HepG2 (cell line): ENCODE measurements around the gene PHF23. TPM values are rescaled to one million over a fixed set of nuclear protein-coding genes. Genes with fewer than 3 reads are reported as not detected.

ENCODE experiments used
- ARNT2 ChIP-seq: sonication (generic); formaldehyde crosslinking; IDR thresholded peaks from 2 replicates; pipeline ENCODE4 v1.8.0; 2022; ENCODE audit warnings: mild to moderate bottlenecking, low read depth, missing genetic modification reagents, moderate library complexity
- ATF1 ChIP-seq: IDR thresholded peaks from 2 replicates; pipeline ENCODE4 v1.6.1; 2016; ENCODE audit warnings: mild to moderate bottlenecking, control low read depth
- DNMT1 ChIP-seq: sonication (generic); formaldehyde crosslinking; IDR thresholded peaks from 2 replicates; pipeline ENCODE4 v1.5.1; 2020; ENCODE audit warnings: mild to moderate bottlenecking, missing genetic modification reagents
- DNMT3B ChIP-seq: conservative IDR thresholded peaks from 2 replicates; pipeline ENCODE4 v1.6.1; 2016; ENCODE audit warnings: missing biosample characterization, control low read depth
- FOXO1 ChIP-seq: sonication (generic); formaldehyde crosslinking; IDR thresholded peaks from 2 replicates; pipeline ENCODE4 v1.4.0; 2020; ENCODE audit warnings: missing genetic modification reagents
- HOXA9 ChIP-seq: sonication (generic); formaldehyde crosslinking; IDR thresholded peaks from 2 replicates; pipeline ENCODE4 v1.8.1; 2022; ENCODE audit warnings: missing genetic modification reagents, mild to moderate bottlenecking, moderate library complexity, borderline replicate concordance
- KDM5B ChIP-seq: sonication (generic); formaldehyde crosslinking; IDR thresholded peaks from 2 replicates; pipeline ENCODE4 v1.4.0; 2020; ENCODE audit warnings: missing genetic modification reagents, mild to moderate bottlenecking, borderline replicate concordance
- MED1 ChIP-seq: sonication (generic); formaldehyde crosslinking; IDR thresholded peaks from 2 replicates; pipeline ENCODE4 v1.4.0; 2020; ENCODE audit warnings: missing genetic modification reagents
- MYC ChIP-seq: sonication (generic); formaldehyde crosslinking; IDR thresholded peaks from 2 replicates; pipeline ENCODE4 v1.9.0; 2021; ENCODE audit warnings: missing genetic modification reagents, borderline replicate concordance
- PITX1 ChIP-seq: sonication (generic); formaldehyde crosslinking; IDR thresholded peaks from 2 replicates; pipeline ENCODE4 v1.5.1; 2020; ENCODE audit warnings: mild to moderate bottlenecking, missing genetic modification reagents
- SAFB2 ChIP-seq: sonication (generic); formaldehyde crosslinking; IDR thresholded peaks from 2 replicates; pipeline ENCODE4 v1.5.1; 2020; ENCODE audit warnings: missing genetic modification reagents, low read depth, mild to moderate bottlenecking, borderline replicate concordance
- SMAD1 ChIP-seq: sonication (generic); formaldehyde crosslinking; IDR thresholded peaks from 2 replicates; pipeline ENCODE4 v1.4.0; 2020; ENCODE audit warnings: missing genetic modification reagents, low read depth, mild to moderate bottlenecking, borderline replicate concordance
- SMARCC2 ChIP-seq: fragments of 450-650 bp; IDR thresholded peaks from 2 replicates; pipeline ENCODE4 v1.6.1; 2017; ENCODE audit warnings: antibody characterized with exemption, mild to moderate bottlenecking
- SP2 ChIP-seq: sonication (generic); formaldehyde crosslinking; IDR thresholded peaks from 2 replicates; pipeline ENCODE4 v1.5.1; 2020; ENCODE audit warnings: mild to moderate bottlenecking, missing genetic modification reagents
- THAP9 ChIP-seq: sonication (generic); formaldehyde crosslinking; IDR thresholded peaks from 2 replicates; pipeline ENCODE4; 2020; ENCODE audit warnings: missing genetic modification reagents, mild to moderate bottlenecking, borderline replicate concordance
- ZBTB46 ChIP-seq: sonication (generic); formaldehyde crosslinking; IDR thresholded peaks from 2 replicates; pipeline ENCODE4 v1.4.0; 2020; ENCODE audit warnings: mild to moderate bottlenecking, missing genetic modification reagents, borderline replicate concordance
- ZNF274 ChIP-seq: sonication (generic); formaldehyde crosslinking; IDR thresholded peaks from 2 replicates; pipeline ENCODE4 v1.5.1; 2020; ENCODE audit warnings: mild to moderate bottlenecking, missing genetic modification reagents
- polyA plus RNA-seq, 8 experiments: library from polyadenylated mRNA; depleted of rRNA in 3 of 8; stranded (reverse) in 7 of 8; unstranded in 1 of 8; fragments of >200 nt; fragmentation: Illumina TruSeq in 4 of 8; extraction: Trizol in 4 of 8; gene quantifications; 2 replicates each; pipeline versions ENCODE4 v1.2.1 to v1.2.3, GENCODE V29; 2011 to 2016; ENCODE audit warnings: low read depth in 4 of 8, missing spikeins in 1 of 8, mixed read lengths in 1 of 8; ENCODE audit not compliant: insufficient read depth in 1 of 8
- total RNA-seq, 5 experiments: library from RNA; depleted of rRNA; stranded (reverse); fragments of >200 nt; fragmentation: Illumina TruSeq; extraction: Trizol; gene quantifications; 2 replicates each; pipeline ENCODE4 v1.2.3, GENCODE V29; 2016; ENCODE audit warnings: low read depth in 1 of 5

PHF23 gene
- total and polyA plus RNA-seq, 2 of the 13 experiments (the other 11 are each of a cell fraction or from before 2014, with no cell fraction given): 27.6 to 33.2 TPM

- TF ChIP-seq HOXA9 (CRISPR knock-in tag) (no peak; the same call in 1 of the 2 replicates), DNMT3B (no peak; the same call in 1 of the 2 replicates), ARNT2 (CRISPR knock-in tag) (peak; percentile 92), SMARCC2 (no peak), DNMT1 (peak; percentile 73), KDM5B (CRISPR knock-in tag) (peak; percentile 81; the same call in 1 of the 2 replicates), PITX1 (CRISPR knock-in tag) (no peak; the same call in 1 of the 2 replicates), SMAD1 (CRISPR knock-in tag) (no peak), MYC (CRISPR knock-in tag) (peak; percentile 69; the same call in 1 of the 2 replicates), THAP9 (no peak), ZNF274 (CRISPR knock-in tag) (peak; percentile 88; the same call in 1 of the 2 replicates), MED1 (no peak), SAFB2 (CRISPR knock-in tag) (peak; percentile 94), ZBTB46 (CRISPR knock-in tag) (0 out of 2 replicates have a peak, but pooled peaks have one; percentile 14), ATF1 (CRISPR knock-in tag) (no peak), FOXO1 (CRISPR knock-in tag) (peak; percentile 71), SP2 (no peak)
These were observed 19.3 kb downstream of the PHF23 start, which contains the start of the genes ACADVL and DLG4 (continued) for GRCh38 chr17:7219812-7220592.
